Measurements from ENCODE around the gene HEG1.

HEG1 gene

DNA sequence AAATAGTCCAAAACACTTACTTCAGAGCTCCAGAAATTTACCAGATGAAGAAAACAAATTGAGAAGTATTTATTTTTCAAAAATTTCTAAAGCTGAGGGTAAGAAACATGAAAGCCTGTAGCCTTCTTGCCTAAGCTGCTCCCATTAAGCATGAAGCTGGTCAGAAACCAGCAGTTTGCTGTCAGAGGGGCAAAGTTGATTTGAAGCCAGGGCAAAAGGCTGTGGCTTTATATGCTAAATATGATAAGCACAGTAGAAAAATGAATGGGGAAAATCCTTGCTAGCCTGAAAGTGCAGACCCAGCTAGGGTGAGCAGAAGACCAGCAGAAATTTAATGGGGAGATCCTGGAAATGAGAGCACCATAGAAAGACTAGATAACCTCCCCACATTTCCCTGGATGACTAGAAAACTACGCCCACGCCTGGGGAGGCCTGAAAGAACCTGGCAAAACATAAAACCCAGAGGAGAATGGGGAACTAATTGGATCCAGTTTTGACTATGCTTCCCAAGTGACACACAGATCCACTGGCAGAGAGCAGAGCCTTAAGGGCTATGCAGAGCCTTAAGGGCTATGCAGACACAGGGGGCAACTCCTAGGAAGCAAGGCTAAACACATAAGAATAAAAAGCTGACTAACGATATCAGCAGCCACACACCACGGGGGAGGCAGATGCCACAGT is 43.0 kb upstream of the HEG1 start:
- TF ChIP-seq YY1 (IDR thresholded peaks at IDR 0.05; ENCODE audit: low read depth) (no peak), CEBPB (IDR thresholded peaks at IDR 0.05) (no peak), ZBTB7A (IDR thresholded peaks at IDR 0.05; ENCODE audit: low read depth) (no peak), NFIC (IDR thresholded peaks at IDR 0.05) (no peak), TCF12 (IDR thresholded peaks at IDR 0.05; ENCODE audit: low read depth) (no peak), TEAD4 (IDR thresholded peaks at IDR 0.05) (no peak), EGR1 (IDR thresholded peaks at IDR 0.05) (no peak), RAD21 (IDR thresholded peaks at IDR 0.05; ENCODE audit: low read depth) (no peak), FOXM1 (IDR thresholded peaks at IDR 0.05; ENCODE audit: borderline replicate concordance, low read depth) (no peak), EP300 (IDR thresholded peaks at IDR 0.05; ENCODE audit: borderline replicate concordance) (no peak), TAF1 (IDR thresholded peaks at IDR 0.05; ENCODE audit: low read depth) (no peak), CREB1 (IDR thresholded peaks at IDR 0.05; ENCODE audit: low read depth) (no peak)
- TF ChIP-seq, protein P1, sequence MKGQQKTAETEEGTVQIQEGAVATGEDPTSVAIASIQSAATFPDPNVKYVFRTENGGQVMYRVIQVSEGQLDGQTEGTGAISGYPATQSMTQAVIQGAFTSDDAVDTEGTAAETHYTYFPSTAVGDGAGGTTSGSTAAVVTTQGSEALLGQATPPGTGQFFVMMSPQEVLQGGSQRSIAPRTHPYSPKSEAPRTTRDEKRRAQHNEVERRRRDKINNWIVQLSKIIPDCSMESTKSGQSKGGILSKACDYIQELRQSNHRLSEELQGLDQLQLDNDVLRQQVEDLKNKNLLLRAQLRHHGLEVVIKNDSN (IDR thresholded peaks at IDR 0.05), result no peak
- TF ChIP-seq, protein P2, sequence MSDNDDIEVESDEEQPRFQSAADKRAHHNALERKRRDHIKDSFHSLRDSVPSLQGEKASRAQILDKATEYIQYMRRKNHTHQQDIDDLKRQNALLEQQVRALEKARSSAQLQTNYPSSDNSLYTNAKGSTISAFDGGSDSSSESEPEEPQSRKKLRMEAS (IDR thresholded peaks at IDR 0.05), result no peak
- TF ChIP-seq, protein P3, sequence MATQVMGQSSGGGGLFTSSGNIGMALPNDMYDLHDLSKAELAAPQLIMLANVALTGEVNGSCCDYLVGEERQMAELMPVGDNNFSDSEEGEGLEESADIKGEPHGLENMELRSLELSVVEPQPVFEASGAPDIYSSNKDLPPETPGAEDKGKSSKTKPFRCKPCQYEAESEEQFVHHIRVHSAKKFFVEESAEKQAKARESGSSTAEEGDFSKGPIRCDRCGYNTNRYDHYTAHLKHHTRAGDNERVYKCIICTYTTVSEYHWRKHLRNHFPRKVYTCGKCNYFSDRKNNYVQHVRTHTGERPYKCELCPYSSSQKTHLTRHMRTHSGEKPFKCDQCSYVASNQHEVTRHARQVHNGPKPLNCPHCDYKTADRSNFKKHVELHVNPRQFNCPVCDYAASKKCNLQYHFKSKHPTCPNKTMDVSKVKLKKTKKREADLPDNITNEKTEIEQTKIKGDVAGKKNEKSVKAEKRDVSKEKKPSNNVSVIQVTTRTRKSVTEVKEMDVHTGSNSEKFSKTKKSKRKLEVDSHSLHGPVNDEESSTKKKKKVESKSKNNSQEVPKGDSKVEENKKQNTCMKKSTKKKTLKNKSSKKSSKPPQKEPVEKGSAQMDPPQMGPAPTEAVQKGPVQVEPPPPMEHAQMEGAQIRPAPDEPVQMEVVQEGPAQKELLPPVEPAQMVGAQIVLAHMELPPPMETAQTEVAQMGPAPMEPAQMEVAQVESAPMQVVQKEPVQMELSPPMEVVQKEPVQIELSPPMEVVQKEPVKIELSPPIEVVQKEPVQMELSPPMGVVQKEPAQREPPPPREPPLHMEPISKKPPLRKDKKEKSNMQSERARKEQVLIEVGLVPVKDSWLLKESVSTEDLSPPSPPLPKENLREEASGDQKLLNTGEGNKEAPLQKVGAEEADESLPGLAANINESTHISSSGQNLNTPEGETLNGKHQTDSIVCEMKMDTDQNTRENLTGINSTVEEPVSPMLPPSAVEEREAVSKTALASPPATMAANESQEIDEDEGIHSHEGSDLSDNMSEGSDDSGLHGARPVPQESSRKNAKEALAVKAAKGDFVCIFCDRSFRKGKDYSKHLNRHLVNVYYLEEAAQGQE (IDR thresholded peaks at IDR 0.05; ENCODE audit: low read depth), result no peak

DNA sequence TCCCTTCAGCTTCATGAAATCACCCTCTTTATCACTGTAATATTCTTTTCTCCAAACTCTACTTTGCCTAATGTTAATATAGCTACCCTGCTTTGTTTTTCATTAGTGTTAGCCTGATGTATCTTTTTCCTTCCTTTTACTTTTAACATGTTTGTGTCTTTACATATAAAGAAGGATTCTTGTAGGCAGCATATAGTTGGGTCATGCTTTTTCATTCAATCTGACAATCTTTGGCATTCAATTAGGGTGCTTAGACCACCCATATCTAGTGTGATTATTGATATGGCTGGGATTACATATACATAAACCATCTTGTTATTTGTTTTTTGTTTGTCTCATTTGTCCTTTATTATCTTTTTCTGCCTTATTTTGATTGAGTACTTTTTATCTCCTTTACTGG is 34.9 kb upstream of the HEG1 start:
- TF ChIP-seq TCF12 (IDR thresholded peaks at IDR 0.05; ENCODE audit: low read depth) (no peak), ZBTB7A (IDR thresholded peaks at IDR 0.05; ENCODE audit: low read depth) (no peak), YY1 (IDR thresholded peaks at IDR 0.05; ENCODE audit: low read depth) (no peak), EGR1 (IDR thresholded peaks at IDR 0.05) (no peak), EP300 (IDR thresholded peaks at IDR 0.05; ENCODE audit: borderline replicate concordance) (no peak), RAD21 (IDR thresholded peaks at IDR 0.05; ENCODE audit: low read depth) (no peak), FOXM1 (IDR thresholded peaks at IDR 0.05; ENCODE audit: borderline replicate concordance, low read depth) (no peak), NFIC (IDR thresholded peaks at IDR 0.05) (no peak), CREB1 (IDR thresholded peaks at IDR 0.05; ENCODE audit: low read depth) (no peak), CEBPB (IDR thresholded peaks at IDR 0.05) (no peak), TAF1 (IDR thresholded peaks at IDR 0.05; ENCODE audit: low read depth) (no peak)
- TF ChIP-seq, protein P3 (IDR thresholded peaks at IDR 0.05; ENCODE audit: low read depth), result no peak
- TF ChIP-seq, protein P2 (IDR thresholded peaks at IDR 0.05), result no peak

DNA sequence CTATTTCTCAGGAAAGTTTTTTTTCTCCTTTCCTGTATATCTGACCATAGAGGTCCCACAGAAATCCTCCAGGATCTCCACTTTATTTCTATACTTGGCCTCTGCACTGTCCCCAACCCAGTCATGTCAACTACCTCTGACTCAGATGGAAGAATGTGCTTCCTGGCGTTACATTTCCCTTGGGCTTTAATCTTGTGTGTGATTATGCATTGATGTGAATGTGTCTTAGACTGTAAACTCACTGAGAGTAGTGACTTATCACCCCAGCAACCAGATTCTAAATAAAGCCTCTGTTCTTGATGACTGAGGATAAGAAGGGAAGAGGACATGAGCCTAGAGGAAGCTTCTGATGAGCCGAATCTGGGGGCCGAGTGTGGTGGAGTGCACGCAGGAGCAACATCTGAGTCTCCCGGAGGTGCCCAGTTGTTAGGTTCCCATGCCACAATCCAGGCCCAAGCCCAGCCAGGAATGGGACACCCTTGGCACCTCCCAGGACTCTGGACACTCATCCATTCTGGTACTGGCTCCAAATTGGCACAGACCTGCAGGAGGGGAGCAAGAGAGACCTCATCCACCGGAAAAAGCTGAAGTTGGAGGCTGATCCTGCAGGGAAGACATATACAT is 32.1 kb upstream of the HEG1 start:
- no peak for TF ChIP-seq CEBPB (IDR thresholded peaks at IDR 0.05)
- no peak for TF ChIP-seq YY1 (IDR thresholded peaks at IDR 0.05; ENCODE audit: low read depth)
- no peak for TF ChIP-seq FOXM1 (IDR thresholded peaks at IDR 0.05; ENCODE audit: borderline replicate concordance, low read depth)

DNA sequence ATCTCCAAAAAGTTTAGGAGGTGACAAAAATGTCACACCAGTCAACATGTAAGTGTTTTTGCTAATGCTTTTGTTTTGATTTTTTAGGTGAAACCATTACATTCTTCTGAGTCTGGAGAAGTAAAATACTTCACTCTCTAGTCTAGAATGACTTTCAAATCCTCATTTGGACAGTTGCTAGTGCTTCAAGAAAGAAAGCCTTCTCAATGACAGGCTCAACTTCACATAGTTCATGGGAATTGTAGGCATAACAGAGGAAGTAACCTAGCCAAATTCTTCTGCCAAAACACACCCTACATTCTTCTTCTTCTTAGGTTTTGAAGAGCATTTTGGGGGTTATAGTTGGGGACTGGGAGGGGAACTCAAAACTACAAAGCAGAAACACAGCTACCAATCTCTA is 29.4 kb upstream of the HEG1 start:
- TF ChIP-seq FOXM1 (IDR thresholded peaks at IDR 0.05; ENCODE audit: borderline replicate concordance, low read depth), result no peak
- TF ChIP-seq, protein P3 (IDR thresholded peaks at IDR 0.05; ENCODE audit: low read depth), result no peak
- no peak for TF ChIP-seq RAD21 (IDR thresholded peaks at IDR 0.05; ENCODE audit: low read depth)
- no peak for TF ChIP-seq YY1 (IDR thresholded peaks at IDR 0.05; ENCODE audit: low read depth)
- TF ChIP-seq NFIC (IDR thresholded peaks at IDR 0.05), result no peak
- TF ChIP-seq ZBTB7A (IDR thresholded peaks at IDR 0.05; ENCODE audit: low read depth), result no peak
- TF ChIP-seq TEAD4 (IDR thresholded peaks at IDR 0.05), result no peak
- TF ChIP-seq TCF12 (IDR thresholded peaks at IDR 0.05; ENCODE audit: low read depth), result no peak
- TF ChIP-seq EP300 (IDR thresholded peaks at IDR 0.05; ENCODE audit: borderline replicate concordance), result no peak
- TF ChIP-seq TAF1 (IDR thresholded peaks at IDR 0.05; ENCODE audit: low read depth), result no peak
- TF ChIP-seq, protein P2 (IDR thresholded peaks at IDR 0.05), result no peak
- TF ChIP-seq, protein P1 (IDR thresholded peaks at IDR 0.05), result no peak
- TF ChIP-seq CEBPB (IDR thresholded peaks at IDR 0.05), result no peak
- TF ChIP-seq EGR1 (IDR thresholded peaks at IDR 0.05), result no peak
